HL-60 (cell line): Measurements from ENCODE around the gene CNBD2.
"Not testable (repeated sequence)": the region's sequence is repeated elsewhere in the genome, so short reads cannot be mapped to it uniquely, and the experiment has no call there.

ENCODE experiments used
- DNase-seq, 2 experiments: peaks; one replicate each; pipeline ENCODE4 v3.0.0-alpha.2; 2010 to 2020; ENCODE audit warnings: low read depth in 1 of 2, low spot score in 1 of 2
- H3K27ac ChIP-seq: fragments of 250-450 bp; sonication (Bioruptor Pico); replicated peaks from 2 replicates; pipeline ENCODE4 v1.5.1; 2020; ENCODE audit warnings: mild to moderate bottlenecking, moderate library complexity
- H3K27me3 ChIP-seq: fragments of 250-450 bp; sonication (Bioruptor Pico); 2 replicates; pipeline ENCODE4 v1.5.1; 2021; ENCODE audit warnings: mild to moderate bottlenecking, moderate library complexity; ENCODE audit not compliant: insufficient read depth, poor library complexity, severe bottlenecking
- H3K4me3 ChIP-seq: replicated peaks from 2 replicates; pipeline ENCODE4 v1.5.1; 2011; ENCODE audit warnings: mild to moderate bottlenecking, control low read depth, low read length; ENCODE audit not compliant: insufficient read depth
- GABPA ChIP-seq: IDR thresholded peaks from 2 replicates; pipeline ENCODE4 v1.6.1; 2012; ENCODE audit warnings: low read depth
- POLR2AphosphoS5 ChIP-seq: IDR thresholded peaks from 2 replicates; pipeline ENCODE4 v1.6.1; 2012; ENCODE audit warnings: low read depth
- SPI1 ChIP-seq: IDR thresholded peaks from 2 replicates; pipeline ENCODE4 v1.6.1; 2012; ENCODE audit warnings: low read depth, mild to moderate bottlenecking, borderline replicate concordance
- TF ChIP-seq, protein P1 (sequence below): IDR thresholded peaks from one replicate; pipeline ENCODE4 v1.5.1; 2011; ENCODE audit warnings: low read length, control low read depth, inconsistent platforms; ENCODE audit not compliant: insufficient read depth
- TF ChIP-seq, protein P2 (sequence below): IDR thresholded peaks from 2 replicates; pipeline ENCODE4 v1.6.1; 2012; ENCODE audit warnings: low read depth; ENCODE audit not compliant: insufficient replicate concordance

Gene CNBD2

DNA sequence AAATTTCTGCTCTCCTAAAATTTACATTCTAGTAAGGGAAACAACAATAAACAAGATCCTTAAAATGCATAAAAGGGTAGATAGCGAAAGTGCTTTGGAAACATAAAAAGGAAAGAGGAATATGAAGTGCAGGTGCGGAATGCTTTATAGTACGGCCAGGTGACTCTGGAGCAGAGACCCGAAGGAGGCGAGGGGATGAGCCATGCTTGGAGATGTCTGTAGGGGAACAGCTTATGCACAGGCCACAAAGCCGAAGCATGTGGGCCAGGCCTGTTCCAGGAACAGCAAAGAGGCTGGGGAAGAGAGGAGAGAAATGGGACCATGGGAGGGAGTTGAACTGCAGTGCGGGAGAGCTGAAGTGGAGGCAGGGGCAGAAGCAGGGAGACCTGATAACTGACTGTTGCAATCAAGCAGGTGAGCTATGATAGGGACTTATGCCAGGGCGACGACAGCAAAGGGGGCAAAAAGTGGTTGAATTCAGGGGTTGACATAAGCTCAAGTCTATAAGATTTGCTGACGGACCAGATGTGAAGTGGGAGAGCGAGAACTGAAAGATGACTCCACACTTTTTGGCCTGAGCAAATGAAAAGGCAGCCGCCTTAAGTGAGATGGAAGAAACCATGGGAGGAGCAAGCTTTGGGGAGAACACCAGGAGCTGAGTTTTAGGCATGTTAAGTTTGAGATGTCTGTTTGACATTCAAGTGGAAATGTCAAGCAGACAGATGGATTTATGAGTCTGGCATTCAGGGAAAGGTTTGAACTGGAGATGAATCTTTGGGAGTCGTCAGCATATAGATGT, 83.1 kb downstream of the CNBD2 start:
- Histone ChIP-seq H3K27ac (peak overlapping the region; percentile 99), H3K27me3 (no peaks in the 10 kb centered on the region)

DNA sequence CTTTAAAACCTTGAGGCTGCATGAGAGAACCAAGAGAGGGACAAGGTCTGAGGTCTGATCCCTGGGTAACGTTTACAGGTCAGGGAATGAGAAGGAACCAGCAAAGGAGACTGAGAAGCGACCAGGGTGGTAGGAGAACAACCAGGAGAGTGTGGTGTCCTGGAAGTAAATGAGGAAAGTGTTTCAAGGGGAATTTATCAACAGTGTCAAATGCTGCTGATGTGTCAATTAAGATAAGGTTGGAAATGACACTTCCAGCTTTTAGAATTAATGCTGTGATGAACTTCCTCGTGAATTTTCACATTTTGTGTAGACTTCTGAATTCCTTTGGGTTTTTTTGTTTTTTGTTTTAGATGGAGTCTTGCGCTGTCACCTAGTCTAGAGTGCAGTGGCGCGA, 83.7 kb downstream of the CNBD2 start:
- Histone ChIP-seq H3K4me3 (no peak overlapping the region), H3K27ac (no peak overlapping the region), H3K27me3 (no peaks in the 10 kb centered on the region)
- no peak for DNase-seq
- TF ChIP-seq SPI1: no peak
- TF ChIP-seq, protein P1, sequence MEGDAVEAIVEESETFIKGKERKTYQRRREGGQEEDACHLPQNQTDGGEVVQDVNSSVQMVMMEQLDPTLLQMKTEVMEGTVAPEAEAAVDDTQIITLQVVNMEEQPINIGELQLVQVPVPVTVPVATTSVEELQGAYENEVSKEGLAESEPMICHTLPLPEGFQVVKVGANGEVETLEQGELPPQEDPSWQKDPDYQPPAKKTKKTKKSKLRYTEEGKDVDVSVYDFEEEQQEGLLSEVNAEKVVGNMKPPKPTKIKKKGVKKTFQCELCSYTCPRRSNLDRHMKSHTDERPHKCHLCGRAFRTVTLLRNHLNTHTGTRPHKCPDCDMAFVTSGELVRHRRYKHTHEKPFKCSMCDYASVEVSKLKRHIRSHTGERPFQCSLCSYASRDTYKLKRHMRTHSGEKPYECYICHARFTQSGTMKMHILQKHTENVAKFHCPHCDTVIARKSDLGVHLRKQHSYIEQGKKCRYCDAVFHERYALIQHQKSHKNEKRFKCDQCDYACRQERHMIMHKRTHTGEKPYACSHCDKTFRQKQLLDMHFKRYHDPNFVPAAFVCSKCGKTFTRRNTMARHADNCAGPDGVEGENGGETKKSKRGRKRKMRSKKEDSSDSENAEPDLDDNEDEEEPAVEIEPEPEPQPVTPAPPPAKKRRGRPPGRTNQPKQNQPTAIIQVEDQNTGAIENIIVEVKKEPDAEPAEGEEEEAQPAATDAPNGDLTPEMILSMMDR: no peak

More for the DNA sequence above, 83.1 kb downstream of the CNBD2 start:
- H3K4me3 ChIP-seq: peak overlapping the region; percentile 48
- DNase-seq: no peak
- TF ChIP-seq POLR2AphosphoS5 (no peak), GABPA (no peak), SPI1 (no peak)
- TF ChIP-seq, protein P1: no peak
- TF ChIP-seq, protein P2, sequence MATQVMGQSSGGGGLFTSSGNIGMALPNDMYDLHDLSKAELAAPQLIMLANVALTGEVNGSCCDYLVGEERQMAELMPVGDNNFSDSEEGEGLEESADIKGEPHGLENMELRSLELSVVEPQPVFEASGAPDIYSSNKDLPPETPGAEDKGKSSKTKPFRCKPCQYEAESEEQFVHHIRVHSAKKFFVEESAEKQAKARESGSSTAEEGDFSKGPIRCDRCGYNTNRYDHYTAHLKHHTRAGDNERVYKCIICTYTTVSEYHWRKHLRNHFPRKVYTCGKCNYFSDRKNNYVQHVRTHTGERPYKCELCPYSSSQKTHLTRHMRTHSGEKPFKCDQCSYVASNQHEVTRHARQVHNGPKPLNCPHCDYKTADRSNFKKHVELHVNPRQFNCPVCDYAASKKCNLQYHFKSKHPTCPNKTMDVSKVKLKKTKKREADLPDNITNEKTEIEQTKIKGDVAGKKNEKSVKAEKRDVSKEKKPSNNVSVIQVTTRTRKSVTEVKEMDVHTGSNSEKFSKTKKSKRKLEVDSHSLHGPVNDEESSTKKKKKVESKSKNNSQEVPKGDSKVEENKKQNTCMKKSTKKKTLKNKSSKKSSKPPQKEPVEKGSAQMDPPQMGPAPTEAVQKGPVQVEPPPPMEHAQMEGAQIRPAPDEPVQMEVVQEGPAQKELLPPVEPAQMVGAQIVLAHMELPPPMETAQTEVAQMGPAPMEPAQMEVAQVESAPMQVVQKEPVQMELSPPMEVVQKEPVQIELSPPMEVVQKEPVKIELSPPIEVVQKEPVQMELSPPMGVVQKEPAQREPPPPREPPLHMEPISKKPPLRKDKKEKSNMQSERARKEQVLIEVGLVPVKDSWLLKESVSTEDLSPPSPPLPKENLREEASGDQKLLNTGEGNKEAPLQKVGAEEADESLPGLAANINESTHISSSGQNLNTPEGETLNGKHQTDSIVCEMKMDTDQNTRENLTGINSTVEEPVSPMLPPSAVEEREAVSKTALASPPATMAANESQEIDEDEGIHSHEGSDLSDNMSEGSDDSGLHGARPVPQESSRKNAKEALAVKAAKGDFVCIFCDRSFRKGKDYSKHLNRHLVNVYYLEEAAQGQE: no peak

DNA sequence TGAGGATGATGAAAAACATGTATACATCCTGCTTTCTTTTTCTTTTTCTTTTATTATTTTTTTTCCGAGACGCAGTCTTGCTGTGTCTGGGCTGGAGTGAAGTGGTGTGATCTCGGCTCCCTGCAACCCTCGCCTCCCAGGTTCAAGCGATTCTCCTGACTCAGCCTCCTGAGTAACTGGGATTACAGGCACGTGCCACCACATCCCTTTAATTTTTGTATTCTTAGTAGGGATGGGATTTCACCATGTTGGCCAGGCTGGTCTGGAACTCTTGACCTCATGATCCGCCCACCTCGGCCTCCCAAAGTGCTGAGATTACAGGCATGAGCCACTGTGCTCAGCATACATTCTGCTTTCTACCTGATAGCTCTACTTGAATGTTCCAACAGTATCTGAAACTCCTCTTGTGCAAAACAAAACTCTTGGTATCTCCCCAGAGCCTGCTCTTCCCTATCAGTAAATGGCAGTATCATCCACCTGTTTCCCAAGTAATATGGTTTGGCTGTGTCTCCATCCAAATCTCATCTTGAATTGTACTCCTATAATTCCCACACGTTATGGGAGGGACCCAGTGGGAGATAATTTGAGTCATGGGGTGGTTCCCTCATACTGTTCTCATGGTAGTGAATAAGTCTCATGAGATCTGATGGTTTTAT, 85.6 kb downstream of the CNBD2 start:
- not testable (repeated sequence) for H3K27me3 ChIP-seq, H3K27ac ChIP-seq, H3K4me3 ChIP-seq, DNase-seq

DNA sequence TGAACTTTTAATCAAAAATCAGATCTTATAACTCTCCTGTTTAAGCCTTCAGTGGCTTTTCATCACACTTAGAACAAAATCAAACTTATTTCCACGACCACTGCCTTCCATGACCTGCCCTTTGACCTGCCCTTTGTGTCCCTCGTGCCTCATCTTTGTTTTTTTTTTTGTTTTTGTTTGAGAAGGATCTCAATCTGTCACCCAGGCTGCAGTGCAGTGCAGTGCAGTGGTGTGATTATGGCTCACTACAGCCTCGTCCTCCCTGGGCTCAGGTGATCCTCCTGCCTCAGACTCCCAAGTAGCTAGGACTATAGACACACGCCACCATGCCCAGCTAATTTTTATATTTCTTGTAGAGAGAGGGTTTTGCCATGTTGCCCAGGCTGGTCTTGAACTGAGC, 86.8 kb downstream of the CNBD2 start:
- TF ChIP-seq SPI1 (no peak), POLR2AphosphoS5 (no peak), GABPA (no peak)
- TF ChIP-seq, protein P1: no peak
- TF ChIP-seq, protein P2: no peak
- no peak for DNase-seq
- Histone ChIP-seq H3K4me3 (no peak overlapping the region), H3K27ac (no peak overlapping the region), H3K27me3 (no peaks in the 10 kb centered on the region)
